Fibroblast of skin of left biceps (primary cell): Measurements from ENCODE around the gene DMTF1.
"Not testable (repeated sequence)": the region's sequence is repeated elsewhere in the genome, so short reads cannot be mapped to it uniquely, and the experiment has no call there.

Source experiments
- DNase-seq, 2 experiments: peaks; one replicate each; pipeline ENCODE4 v3.0.0-alpha.2; 2013; ENCODE audit warnings: low read depth in 2 of 2

Gene DMTF1, protein sequence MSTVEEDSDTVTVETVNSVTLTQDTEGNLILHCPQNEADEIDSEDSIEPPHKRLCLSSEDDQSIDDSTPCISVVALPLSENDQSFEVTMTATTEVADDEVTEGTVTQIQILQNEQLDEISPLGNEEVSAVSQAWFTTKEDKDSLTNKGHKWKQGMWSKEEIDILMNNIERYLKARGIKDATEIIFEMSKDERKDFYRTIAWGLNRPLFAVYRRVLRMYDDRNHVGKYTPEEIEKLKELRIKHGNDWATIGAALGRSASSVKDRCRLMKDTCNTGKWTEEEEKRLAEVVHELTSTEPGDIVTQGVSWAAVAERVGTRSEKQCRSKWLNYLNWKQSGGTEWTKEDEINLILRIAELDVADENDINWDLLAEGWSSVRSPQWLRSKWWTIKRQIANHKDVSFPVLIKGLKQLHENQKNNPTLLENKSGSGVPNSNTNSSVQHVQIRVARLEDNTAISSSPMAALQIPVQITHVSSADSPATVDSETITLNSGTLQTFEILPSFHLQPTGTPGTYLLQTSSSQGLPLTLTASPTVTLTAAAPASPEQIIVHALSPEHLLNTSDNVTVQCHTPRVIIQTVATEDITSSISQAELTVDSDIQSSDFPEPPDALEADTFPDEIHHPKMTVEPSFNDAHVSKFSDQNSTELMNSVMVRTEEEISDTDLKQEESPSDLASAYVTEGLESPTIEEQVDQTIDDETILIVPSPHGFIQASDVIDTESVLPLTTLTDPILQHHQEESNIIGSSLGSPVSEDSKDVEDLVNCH

DNA sequence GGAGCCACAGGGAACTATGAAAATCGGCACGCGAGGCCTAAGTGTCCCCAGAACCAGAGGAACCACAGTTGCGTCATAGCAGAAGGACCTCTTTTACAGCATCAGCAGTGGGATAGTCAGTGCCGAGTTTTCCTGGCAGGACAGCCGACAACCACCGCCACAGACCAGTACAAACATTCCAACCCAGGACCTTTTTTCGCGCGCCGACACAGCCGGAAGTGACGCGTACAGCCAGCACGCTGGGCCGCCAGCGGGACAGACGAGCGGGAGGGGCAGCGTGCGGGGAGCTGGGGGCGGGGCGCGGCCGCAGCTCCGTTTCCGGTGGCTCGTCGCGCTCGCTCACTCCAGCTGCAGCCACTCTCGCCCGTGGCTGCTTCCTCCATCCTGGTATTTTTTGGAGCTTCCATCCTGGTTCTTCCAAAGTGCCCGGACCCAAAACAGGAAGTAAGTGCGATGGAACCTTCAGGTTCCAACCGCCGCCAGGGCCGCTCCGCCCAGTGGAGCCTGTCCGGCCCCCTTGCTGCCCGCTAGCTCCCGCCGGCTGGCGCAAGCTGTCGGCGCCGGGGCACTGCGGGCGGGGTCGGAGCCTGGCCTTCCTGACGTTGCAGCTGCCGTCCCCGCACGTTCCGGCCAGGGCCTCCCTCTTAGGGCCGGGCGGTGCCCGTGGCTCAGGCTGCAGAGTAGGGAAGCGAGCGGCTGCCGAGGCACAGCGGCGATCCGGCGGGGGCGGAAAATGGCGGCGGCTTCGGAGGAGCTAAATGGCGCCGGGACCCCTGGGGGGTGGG, at the start of gene DMTF1:
Gene DMTF1 (plus strand): TSS at position 342 of the 785 bp plus-strand sequence. CDS start 12,489 bp downstream, outside the sequence.
- DNase-seq, result peak; percentile 90

DNA sequence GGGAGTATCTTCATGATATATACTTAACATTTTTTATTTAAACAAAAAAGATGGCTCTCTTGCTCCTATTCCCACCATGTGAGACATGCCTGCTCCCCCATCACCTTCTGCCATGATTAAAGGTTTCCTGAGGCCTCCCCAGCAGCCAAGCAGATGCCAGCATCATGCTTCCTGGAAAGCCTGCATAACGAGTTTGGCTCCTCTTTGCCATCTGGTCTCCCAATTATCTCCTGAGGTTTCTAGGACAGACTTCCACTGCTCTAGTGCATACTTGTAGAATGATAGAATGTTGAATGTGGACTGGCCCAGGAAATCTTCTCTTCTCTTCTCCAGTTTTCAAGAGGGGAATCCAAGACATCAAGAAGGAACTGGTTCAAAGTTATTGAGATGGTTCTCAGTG, 46.9 kb upstream of the DMTF1 start:
- no peak for DNase-seq

DNA sequence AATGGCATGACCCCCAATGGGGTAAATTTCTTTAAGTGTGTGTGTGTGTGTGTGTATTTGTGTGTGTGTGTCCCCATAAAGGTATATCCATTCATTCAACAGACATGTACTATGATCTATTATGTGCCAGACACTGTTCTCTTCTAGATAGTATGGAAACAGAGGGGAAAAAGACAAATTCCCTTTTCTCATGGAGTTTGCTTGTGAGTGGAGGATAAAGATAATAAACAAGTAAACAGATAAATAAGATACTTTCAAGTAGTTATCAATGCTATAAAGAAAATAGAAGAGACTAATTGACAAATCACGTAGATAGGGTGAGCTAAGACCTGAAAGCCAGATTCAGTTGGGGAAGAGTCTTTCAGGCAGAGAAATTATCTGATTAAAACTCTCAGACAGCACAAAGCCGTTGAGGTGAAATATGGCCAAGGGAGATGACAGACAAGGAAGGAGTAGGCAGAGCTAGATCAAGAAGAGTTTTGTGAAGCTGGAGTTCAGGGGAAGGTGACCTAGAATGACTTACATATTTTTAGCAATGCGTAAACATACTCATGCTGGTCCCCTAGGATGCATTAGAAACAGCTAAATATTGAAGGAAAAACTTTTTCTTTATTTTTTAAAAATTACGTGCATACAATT, 45.2 kb upstream of the DMTF1 start:
- DNase-seq, result no peak

DNA sequence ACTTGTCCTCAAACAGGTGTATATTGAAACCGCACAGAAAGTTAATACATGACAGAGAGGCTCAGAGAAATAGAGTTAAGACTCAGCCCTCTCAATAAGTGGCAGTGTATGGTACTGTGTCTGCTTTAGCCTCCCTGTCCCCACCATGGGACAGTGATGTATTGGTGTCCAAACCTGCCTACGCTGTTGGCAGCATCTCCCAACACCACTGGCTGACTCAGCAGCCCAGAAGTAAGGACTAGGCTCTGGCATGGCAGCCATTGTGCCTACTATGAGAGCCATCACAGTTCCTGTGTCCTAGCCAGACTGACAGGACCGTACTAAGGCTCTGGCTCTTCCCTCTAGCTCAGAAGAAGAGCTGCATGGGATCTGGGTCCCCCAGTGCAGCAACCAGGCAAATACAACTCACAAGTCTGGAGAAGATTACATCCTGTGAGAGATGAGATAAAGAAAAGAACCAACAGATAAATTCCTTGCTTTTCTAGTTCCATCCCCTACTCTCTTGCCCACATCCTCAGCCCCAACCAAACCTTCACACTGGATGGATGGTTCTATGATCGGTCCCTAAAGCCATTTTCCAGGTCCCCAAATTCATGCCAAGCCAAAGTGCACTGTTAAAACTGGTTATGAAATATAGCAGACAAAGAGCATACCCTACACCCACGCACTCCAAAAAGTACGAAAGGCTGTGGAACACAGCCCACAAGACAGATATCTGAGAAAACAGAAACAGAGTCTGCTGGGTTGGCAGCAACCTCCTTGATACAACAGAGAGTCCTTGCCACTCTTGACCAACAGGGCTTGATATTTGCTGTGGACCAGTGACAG, 44.1 kb upstream of the DMTF1 start:
- no peak for DNase-seq

DNA sequence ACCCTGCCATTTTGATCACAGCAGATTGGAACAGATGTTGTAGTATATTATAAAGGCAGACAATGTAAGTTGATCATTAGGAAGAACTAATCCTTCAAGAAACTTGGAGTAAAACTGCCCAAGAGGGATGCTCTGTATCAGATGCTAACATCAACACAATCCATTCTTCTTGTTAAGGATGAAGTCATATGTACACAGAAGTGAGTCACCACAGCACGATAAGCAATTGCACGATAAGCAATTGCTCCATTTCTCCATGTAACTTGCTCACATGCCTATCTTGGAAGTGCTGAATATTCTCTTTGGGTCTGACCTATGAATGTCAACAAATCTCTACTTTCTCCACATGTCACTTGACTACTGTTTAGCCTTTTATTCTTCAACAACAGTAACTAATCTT, 41.5 kb upstream of the DMTF1 start:
- no peak for DNase-seq

DNA sequence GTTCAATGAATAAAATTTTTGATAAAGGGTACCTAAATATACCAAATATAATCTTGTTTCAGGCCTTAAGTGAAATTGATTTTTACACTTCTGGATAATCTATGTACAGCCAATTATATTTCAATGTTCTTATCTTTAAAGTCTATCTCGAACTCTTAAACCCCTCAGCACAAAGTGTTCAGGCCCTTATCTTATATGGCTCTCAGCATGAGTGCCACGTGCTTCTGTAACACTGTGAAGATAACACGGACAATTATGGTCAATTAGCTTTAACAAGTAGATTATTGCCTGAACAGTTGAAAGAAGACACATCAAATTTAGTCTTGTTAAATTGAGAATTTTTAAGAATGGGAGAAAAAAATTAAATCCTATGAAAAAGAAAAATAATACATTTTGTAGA, 40.4 kb upstream of the DMTF1 start:
- DNase-seq, result no peak

DNA sequence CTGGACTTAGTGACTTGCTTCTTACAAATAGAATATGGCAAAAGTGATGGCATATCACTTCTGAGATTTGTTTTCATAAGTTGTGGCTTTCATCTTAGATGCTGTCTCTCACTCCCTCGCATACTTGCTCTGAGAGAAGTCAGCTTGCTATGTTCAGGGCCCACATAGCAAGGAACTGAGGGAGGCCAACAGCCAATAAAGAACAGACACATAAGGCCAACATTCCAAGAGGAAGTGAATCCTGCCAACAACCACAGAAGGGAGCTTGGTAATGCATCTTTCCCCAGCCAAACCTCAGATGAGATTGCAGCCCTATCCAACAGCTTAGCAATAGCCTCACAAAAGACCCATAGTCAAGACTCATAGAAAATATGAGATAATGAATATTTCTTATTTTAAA, 39.2 kb upstream of the DMTF1 start:
- no peak for DNase-seq

DNA sequence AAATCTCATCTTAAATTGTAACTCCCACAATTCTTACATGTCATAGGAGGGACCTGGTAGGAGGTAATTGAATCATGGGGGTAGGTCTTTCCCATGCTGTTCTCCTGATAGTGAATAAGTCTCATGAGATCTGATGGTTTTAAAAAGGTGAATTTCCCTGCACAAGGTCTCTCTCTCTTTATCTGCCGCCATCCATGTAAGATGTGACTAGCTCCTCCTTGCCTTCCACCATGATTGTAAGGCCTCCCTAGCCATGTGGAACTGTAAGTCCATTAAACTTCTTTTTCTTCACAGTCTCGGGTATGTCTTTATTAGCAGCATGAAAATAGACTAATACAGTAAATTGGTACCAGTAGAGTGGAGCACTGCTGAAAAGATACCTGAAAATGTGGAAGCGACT, 38.3 kb upstream of the DMTF1 start:
- DNase-seq, result not testable (repeated sequence)

DNA sequence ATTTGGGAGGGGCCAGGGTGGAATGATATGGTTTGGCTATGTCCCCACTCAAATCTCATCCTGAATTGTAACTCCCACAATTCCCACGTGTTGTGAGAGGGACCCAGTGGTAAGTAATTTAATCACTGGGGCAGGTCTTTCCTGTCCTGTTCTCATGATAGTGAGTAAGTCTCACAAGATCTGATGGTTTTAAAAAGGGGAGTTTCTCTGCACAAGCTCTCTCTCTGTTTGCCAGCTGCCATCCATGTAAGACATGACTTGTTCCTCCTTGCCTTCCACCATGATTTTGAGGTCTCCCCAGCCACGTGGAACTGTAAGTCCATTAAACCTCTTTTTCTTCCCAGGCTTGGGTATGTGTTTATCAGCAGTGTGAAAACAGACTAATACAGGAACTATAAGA, 36.5 kb upstream of the DMTF1 start:
- DNase-seq, result not testable (repeated sequence)

DNA sequence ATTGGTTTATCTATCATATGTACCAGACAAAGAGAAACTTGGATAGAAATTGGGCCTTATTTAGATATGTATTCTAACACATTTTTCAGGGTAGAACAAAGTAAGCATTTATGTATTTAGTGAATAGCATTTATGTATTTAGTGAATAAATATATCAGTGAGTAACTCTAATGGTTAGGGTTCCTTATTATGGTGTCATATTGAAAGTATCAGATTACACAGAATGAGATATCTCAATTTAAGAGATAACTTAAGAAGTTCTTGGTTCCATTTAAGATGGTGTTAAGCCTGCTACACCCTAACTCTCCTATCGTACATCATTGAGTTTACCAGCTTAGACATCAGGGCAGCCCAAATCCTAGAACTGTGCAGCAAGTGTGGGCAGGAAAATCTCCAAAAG, 35.9 kb upstream of the DMTF1 start:
- no peak for DNase-seq

DNA sequence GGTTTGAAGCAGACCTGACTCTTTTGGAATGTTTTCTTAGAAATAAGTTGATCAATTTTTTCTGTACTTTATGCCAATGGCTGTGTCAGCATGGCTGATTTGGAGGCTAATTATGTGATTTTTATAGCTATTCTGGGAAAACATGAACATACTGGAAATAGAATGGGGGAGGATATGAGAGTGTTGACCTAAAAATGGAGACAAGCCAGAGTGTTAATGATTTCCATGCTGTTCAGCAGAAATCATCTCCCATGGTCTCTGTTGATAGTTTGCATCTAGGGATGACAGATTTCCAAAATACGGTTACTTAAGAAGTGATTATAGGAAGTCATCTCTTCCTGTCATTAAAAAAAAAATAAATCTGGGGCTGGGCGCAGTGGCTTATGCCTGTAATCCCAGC, 32.7 kb upstream of the DMTF1 start:
- peak; percentile 13 to 20 for DNase-seq

DNA sequence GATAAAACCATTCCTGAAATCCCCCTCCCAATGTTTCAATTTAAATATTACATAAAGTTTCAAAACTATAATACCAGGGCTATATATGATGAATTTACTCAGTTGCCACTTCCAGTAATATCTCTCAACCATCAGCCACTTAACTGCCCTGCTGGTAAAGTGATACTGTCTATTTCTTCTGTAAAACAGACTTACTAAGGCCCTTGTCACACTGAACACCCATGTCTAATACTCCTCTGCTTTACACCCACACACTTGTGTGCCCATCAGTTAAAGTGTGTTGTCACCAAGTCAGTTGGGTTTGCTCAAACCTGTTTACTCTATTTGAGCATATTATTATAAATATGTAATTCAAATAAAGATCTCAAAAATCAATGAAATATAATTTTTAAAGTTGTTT, 29.1 kb upstream of the DMTF1 start:
- DNase-seq, result no peak

DNA sequence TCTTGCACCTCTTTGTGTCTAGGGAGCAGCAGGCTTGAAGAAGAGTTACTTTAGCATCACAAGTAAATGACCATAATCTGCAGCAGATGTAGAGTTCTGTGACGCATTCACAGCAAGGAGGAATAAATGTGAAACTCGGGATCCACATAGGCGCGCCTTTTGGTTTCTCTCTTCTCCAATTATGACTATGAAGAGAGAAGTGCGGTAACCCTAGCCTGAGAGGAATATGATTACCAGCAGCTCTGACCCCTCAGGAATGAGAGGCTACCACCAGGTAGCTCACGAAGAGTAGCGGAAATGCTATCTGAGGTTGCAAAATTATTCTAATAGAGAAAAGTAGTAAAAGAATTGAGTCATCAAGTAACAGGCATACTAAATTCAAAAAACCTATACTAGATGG, 25.2 kb upstream of the DMTF1 start:
- DNase-seq, result no peak

DNA sequence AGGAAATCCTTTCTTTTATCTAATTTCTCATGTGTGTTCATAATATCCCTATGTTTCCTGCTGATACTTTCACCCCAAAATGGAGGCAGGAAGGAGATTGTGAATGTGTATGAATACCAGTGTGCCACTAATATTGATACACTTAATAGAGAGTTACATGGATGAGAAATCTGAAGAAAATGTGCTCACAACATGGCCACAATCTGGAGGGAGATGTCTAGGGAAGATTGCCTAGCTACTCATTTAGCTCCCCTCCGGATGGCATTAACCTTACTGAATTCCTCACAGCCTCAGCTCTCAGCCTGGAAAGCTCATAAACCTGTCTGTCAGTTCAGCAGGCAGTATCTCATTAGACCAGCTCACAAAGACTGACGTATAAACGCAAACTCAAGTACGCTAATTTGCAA, 23.4 kb upstream of the DMTF1 start:
- DNase-seq, result no peak

DNA sequence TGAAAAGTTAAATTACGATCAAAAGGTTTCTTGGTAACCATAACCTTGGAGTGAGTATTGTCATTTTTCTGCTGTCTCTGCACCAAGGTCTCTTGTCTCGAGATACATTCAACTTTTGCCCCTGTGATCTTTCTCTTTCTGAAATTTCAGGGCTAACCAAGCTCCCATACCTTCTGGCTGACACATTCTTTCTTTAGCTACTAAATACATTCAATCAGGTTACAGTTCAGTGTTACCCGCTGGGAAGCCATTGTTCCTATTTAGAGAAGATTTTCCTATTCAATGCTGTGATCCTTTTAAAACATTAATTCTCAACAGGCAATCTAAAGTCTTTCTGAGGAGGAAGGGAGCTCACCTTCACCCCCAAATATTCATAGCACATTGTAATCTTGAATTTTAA, 22.9 kb upstream of the DMTF1 start:
- DNase-seq, result no peak

DNA sequence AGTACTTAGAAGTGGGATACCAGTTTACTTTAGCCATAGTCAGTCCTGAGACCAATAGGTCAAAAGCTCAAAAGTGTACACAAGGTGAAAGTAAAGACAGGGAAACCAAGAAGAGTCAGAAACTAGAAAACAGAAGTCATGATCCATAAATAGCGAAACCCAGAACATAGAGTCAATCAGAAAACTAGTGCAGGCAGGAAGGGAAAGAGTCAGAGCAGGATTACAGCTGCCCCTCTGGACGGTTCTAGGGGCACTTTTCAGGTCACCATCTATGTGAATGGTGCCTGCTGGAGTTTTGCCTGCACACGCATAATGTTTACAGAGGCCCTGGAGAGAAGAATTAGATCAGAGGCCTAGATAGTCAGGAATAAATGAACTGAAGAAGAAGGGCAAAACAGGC, 22.4 kb upstream of the DMTF1 start:
- DNase-seq, result no peak

DNA sequence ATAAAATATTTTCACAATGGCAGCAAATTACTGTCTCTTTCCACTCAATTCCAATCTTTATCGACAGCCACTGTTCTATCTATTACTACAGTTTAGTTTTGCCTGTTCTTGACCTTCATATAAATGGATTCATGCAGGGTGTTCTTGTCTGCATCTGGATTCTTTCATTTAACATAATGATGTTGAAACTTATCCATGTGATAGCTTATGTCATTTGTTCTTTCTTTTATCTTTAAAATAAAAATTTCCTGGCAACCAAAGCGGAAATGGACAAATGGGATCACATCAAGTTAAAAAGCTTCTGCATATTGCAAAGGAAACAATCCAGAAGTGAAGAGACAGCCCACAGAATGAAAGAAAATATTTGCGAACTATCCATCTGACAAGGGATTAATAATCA, 20.5 kb upstream of the DMTF1 start:
- no peak for DNase-seq

DNA sequence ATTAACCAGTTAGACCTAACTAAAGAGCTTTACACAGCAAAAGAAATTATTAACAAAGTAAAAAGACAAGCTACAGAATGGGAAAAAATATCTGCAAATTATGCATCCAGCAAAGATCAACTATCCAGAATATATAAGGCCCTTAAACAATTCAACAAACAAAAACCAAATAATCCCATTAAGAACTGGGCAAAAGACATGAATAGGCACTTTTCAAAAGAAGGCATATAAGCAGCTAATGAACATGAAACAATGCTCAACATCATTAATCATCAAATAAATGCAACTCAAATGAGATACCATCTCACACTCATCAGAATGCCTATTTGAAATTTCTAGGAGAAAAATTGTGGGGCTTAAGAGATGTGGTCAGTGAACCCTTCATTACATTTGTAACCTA, 15.0 kb upstream of the DMTF1 start:
- DNase-seq, result no peak

DNA sequence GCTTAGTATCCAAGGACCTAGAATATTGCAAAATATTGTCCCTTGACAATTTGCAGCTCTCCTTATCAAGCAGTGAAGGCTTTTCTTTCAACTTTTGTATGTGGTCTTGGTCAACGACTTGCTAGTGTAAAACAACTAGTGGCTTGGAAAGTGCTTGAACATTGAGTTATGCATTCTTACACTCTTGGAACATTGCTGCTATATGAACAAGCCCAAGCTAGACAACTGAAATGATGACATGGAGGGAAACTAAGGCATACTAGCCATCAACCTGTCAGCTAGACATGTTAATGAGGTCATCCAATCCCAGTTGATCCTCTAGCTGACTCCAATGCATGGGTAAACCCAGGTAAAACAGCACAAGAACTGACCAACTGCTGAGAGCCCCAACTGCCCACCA, 12.7 kb upstream of the DMTF1 start:
- no peak for DNase-seq

DNA sequence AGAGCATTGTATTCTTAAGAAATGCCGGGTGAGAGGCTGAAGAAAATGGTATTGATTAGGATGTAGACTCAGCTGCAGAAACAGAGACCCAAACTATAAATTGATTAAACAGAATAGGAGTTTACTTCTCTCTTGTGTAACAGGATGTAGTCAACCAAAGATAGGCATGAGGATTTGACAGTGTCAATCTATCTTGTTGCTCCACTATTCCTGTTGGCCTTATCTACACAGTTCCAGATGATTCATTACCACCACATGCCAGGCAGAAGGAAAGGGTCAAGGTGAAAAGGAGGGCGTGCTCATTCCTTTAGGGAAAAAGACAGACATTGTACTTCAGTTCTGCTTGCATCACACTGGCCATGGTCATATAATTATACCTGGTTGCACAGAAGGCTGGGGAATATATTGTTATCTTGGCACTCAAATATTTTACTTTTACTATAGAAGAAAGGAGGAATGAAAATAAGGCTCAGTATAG, 11.9 kb upstream of the DMTF1 start:
- DNase-seq, result no peak

DNA sequence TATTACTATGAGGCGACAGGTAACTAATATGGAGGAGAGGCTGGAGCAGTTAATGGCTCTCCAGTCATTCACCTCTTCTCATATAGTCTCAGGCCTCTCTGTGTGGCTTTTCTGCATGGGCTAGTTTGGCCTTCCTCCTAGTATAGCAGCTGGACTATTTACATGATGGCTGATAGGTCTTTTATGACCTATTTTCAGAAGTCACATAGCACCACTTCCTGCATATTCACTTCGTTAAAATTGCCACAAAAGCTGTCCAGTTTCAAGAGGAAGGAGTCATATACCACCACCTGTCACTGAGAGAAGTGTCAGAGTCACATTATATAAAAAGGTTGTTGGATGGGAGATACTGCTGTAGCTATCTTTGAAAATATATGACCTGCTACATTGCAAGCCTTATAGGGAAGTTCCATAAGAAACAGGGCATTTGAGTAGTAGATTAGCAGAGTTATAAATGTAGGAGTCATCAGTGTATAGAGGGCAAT, 8.0 kb upstream of the DMTF1 start:
- no peak for DNase-seq
